PC-9 (cell line): ENCODE data around the gene FOXP1.

Experiments used
- EZH2 ChIP-seq: fragments of 200-600 bp; sonication (generic); IDR thresholded peaks from 2 replicates; pipeline ENCODE4 v1.8.0; 2017; ENCODE audit warnings: antibody characterized with exemption, low read depth
- TF ChIP-seq, protein P1 (sequence below): fragments of 200-600 bp; sonication (generic); conservative IDR thresholded peaks from 2 replicates; pipeline ENCODE4 v1.6.1; 2017; ENCODE audit warnings: mixed run types, antibody characterized with exemption, mild to moderate bottlenecking, moderate library complexity

GRCh38 chr3:71072986-71073385, 510.5 kb downstream of the FOXP1 start:
- TF ChIP-seq, protein P1, sequence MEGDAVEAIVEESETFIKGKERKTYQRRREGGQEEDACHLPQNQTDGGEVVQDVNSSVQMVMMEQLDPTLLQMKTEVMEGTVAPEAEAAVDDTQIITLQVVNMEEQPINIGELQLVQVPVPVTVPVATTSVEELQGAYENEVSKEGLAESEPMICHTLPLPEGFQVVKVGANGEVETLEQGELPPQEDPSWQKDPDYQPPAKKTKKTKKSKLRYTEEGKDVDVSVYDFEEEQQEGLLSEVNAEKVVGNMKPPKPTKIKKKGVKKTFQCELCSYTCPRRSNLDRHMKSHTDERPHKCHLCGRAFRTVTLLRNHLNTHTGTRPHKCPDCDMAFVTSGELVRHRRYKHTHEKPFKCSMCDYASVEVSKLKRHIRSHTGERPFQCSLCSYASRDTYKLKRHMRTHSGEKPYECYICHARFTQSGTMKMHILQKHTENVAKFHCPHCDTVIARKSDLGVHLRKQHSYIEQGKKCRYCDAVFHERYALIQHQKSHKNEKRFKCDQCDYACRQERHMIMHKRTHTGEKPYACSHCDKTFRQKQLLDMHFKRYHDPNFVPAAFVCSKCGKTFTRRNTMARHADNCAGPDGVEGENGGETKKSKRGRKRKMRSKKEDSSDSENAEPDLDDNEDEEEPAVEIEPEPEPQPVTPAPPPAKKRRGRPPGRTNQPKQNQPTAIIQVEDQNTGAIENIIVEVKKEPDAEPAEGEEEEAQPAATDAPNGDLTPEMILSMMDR: no peak
- TF ChIP-seq EZH2: no peak
